ENCODE measurements around the gene PCGF5. TPM values are rescaled to one million over a fixed set of nuclear protein-coding genes. Genes with fewer than 3 reads are reported as not detected.

Gene PCGF5
- total and polyA plus RNA-seq, 4 donors: 18.9 to 55.5 (median 32.2) TPM

- H3K9me3 ChIP-seq (ENCODE audit: control insufficient read depth in 4 of 4, low read length in 3 of 4): no peaks in the 10 kb centered on the region
- no peaks in the 10 kb centered on the region for H3K36me3 ChIP-seq (ENCODE audit: control insufficient read depth in 4 of 4, insufficient read depth in 3 of 4, low read depth in 1 of 4, low read length in 3 of 4)
- no peaks in the 10 kb centered on the region for H3K27me3 ChIP-seq (ENCODE audit: control insufficient read depth in 4 of 4, insufficient read depth in 4 of 4, low read length in 3 of 4)
- no peak for TF ChIP-seq HNF4G (IDR thresholded peaks at IDR 0.05)
- no peak for TF ChIP-seq RXRA (IDR thresholded peaks at IDR 0.05)
- no peak for TF ChIP-seq FOXA1 (IDR thresholded peaks at IDR 0.05)
- no peak for TF ChIP-seq TAF1 (conservative IDR thresholded peaks at IDR 0.05)
- no peak for TF ChIP-seq EGR1 (IDR thresholded peaks at IDR 0.05; ENCODE audit: low read depth in 2 of 2)
- TF ChIP-seq CTCF (IDR thresholded peaks at IDR 0.05; ENCODE audit: low read depth, low read length, missing input control): no peak
- TF ChIP-seq SP1 (IDR thresholded peaks at IDR 0.05): no peak
- TF ChIP-seq YY1 (IDR thresholded peaks at IDR 0.05): no peak
- TF ChIP-seq ZBTB33 (IDR thresholded peaks at IDR 0.05): no peak
- no peak for TF ChIP-seq FOXA2 (IDR thresholded peaks at IDR 0.05)
- TF ChIP-seq ATF3 (IDR thresholded peaks at IDR 0.05): no peak
- no peak for TF ChIP-seq MAX (IDR thresholded peaks at IDR 0.05)
- TF ChIP-seq RAD21 (IDR thresholded peaks at IDR 0.05): no peak
- 77% methylated on average over 4 of the region's 4 CpGs for WGBS
- H3K4me3 ChIP-seq (ENCODE audit: low read depth in 1 of 3, low read length in 3 of 3): no peak overlapping the region
- no peaks in the 10 kb centered on the region for H3K4me1 ChIP-seq (ENCODE audit: control insufficient read depth in 4 of 4, insufficient read depth in 4 of 4, low read length in 3 of 4)
- no peak overlapping the region for H3K27ac ChIP-seq (ENCODE audit: low read depth in 1 of 2, low read length in 2 of 2)
- no peak for DNase-seq (ENCODE audit: low spot score)
- H3K9ac ChIP-seq (ENCODE audit: low read depth in 1 of 2, low read length in 2 of 2): no peak overlapping the region
Observed at GRCh38 chr10:91287276-91287675, 66.8 kb downstream of the PCGF5 start.

- H3K27ac ChIP-seq (ENCODE audit: low read depth in 1 of 2, low read length in 2 of 2): no peak overlapping the region
- no peaks in the 10 kb centered on the region for H3K9me3 ChIP-seq (ENCODE audit: control insufficient read depth in 4 of 4, low read length in 3 of 4)
- no peak overlapping the region for H3K4me3 ChIP-seq (ENCODE audit: low read depth in 1 of 3, low read length in 3 of 3)
- H3K36me3 ChIP-seq (ENCODE audit: control insufficient read depth in 4 of 4, insufficient read depth in 3 of 4, low read depth in 1 of 4, low read length in 3 of 4): no peaks in the 10 kb centered on the region
- H3K9ac ChIP-seq (ENCODE audit: low read depth in 1 of 2, low read length in 2 of 2): no peak overlapping the region
- H3K4me1 ChIP-seq (ENCODE audit: control insufficient read depth in 4 of 4, insufficient read depth in 4 of 4, low read length in 3 of 4): no peaks in the 10 kb centered on the region
- 94% methylated on average over 4 of the region's 4 CpGs for WGBS
- no peak for DNase-seq (ENCODE audit: low spot score)
- H3K27me3 ChIP-seq (ENCODE audit: control insufficient read depth in 4 of 4, insufficient read depth in 4 of 4, low read length in 3 of 4): no peaks in the 10 kb centered on the region
- TF ChIP-seq MAX (IDR thresholded peaks at IDR 0.05) (no peak), NR2F2 (IDR thresholded peaks at IDR 0.05) (no peak), FOXA2 (IDR thresholded peaks at IDR 0.05) (no peak), FOXA1 (IDR thresholded peaks at IDR 0.05) (no peak), GABPA (IDR thresholded peaks at IDR 0.05 in 1 of 2, conservative IDR thresholded peaks at IDR 0.05 in 1 of 2) (no peak), HNF4A (conservative IDR thresholded peaks at IDR 0.05) (no peak), TAF1 (conservative IDR thresholded peaks at IDR 0.05) (no peak), CTCF (IDR thresholded peaks at IDR 0.05; ENCODE audit: low read depth, low read length, missing input control) (no peak), ZBTB33 (IDR thresholded peaks at IDR 0.05) (no peak), SP1 (IDR thresholded peaks at IDR 0.05) (no peak), EGR1 (IDR thresholded peaks at IDR 0.05; ENCODE audit: low read depth in 2 of 2) (no peak), HNF4G (IDR thresholded peaks at IDR 0.05) (no peak), RXRA (IDR thresholded peaks at IDR 0.05) (no peak), YY1 (IDR thresholded peaks at IDR 0.05) (no peak), RAD21 (IDR thresholded peaks at IDR 0.05) (no peak), JUND (IDR thresholded peaks at IDR 0.05) (no peak)
Observed at GRCh38 chr10:91287912-91288311, 67.4 kb downstream of the PCGF5 start.

Measured in liver (tissue), 9 donors.